SU-DHL-6 (cell line): Measurements from ENCODE around the gene CLCN7.

ENCODE experiments used
- EZH2phosphoT487 ChIP-seq: fragments of 200-600 bp; sonication (generic), shearing (Covaris generic); conservative IDR thresholded peaks from 2 replicates; pipeline ENCODE4 v1.6.1; 2018; ENCODE audit warnings: mild to moderate bottlenecking, antibody characterized with exemption, low read length, moderate library complexity, mixed read lengths
- TF ChIP-seq, protein P1 (sequence below): fragments of 200-600 bp; sonication (generic); IDR thresholded peaks from one replicate; pipeline ENCODE4 v1.5.1; 2017; ENCODE audit warnings: antibody characterized with exemption, mild to moderate bottlenecking, low read length, moderate library complexity; ENCODE audit not compliant: insufficient read depth, poor library complexity, severe bottlenecking

DNA sequence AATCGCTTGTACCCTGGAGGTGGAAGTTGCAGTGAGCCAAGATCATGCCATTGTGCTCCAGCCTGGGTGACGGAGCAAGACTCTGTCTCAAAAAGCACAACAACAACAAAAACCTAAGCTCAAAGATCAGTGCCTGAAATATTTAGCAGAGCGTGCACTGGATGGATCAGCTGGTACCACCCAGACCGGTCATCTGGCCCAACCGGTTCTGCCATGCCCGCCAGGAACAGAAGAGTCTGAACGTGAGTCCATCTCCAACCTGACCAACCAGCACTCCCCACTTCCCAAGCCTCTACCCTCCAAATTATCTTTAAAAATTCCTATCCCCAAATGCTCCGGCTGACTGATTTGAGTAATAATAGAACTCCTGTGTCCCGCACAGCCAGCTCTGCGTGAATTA lies 52.8 kb downstream of the CLCN7 start:
- TF ChIP-seq, protein P1, sequence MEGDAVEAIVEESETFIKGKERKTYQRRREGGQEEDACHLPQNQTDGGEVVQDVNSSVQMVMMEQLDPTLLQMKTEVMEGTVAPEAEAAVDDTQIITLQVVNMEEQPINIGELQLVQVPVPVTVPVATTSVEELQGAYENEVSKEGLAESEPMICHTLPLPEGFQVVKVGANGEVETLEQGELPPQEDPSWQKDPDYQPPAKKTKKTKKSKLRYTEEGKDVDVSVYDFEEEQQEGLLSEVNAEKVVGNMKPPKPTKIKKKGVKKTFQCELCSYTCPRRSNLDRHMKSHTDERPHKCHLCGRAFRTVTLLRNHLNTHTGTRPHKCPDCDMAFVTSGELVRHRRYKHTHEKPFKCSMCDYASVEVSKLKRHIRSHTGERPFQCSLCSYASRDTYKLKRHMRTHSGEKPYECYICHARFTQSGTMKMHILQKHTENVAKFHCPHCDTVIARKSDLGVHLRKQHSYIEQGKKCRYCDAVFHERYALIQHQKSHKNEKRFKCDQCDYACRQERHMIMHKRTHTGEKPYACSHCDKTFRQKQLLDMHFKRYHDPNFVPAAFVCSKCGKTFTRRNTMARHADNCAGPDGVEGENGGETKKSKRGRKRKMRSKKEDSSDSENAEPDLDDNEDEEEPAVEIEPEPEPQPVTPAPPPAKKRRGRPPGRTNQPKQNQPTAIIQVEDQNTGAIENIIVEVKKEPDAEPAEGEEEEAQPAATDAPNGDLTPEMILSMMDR: no peak
- no peak for TF ChIP-seq EZH2phosphoT487
